ENCODE results near the gene SEC14L1.

The SEC14L1 gene

DNA sequence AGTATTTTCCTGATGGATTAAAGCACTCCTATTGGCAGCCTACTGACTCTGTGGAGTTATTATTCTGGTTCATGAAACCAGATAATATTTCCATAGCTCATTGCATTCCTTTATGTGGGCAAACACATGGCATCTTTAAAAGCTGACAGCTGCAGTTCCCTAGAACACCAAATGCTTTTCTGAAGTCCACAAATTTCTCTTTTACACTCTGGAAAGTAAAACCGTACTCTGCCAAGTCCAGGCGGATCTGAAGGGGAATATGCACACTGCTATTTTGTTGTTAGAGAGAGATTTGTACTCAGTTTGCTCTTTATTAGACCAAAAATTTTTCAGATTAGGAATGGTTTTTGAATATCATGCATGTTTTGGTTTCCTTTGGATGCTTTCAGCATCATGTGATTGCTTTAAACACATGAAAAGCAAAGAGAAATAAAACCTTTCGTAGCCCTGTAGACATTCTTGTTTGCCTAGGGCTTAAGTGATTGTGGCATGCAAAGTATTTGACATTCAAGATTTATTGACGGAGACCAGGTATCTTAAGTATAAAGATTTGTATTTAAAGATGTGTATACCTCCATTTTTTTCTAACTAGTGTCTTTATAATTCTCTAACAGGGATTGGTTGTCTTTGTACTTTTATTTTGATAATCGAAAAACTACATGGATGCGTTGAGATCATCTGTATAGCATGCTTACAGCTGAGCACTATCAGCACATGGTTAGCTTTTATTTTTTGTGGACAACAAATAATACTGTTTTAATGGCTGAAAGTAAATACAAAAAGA lies 19.5 kb downstream of the SEC14L1 start:
- TF ChIP-seq CTCF (IDR thresholded peaks at IDR 0.05): no peak

- no peak for TF ChIP-seq CTCF (IDR thresholded peaks at IDR 0.05)
Observed at GRCh38 chr17:77160875-77161530, 20.2 kb downstream of the SEC14L1 start.

GRCh38 chr17:77161953-77162352 lies 21.2 kb downstream of the SEC14L1 start:
- TF ChIP-seq CTCF (IDR thresholded peaks at IDR 0.05): no peak

DNA sequence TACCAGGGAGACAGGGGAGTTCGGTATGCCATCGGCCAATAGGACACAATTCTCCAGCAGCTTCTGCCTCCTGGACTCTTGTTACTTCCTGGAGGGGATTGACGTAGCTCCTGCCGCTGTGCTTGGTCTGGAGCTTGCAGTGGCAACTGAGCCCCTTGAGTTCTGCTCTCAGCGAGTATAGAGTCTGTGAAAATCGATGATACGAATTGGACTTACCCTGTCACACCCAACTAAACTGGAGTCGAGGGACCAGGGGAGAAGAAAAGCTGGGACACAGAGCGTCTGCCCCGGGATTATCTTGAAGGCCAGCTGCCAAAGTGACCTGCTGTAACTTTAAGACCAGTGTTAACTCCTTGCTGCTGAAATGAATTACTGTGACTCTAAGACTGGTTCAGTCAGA lies 22.2 kb downstream of the SEC14L1 start:
- TF ChIP-seq CTCF (IDR thresholded peaks at IDR 0.05): no peak

DNA sequence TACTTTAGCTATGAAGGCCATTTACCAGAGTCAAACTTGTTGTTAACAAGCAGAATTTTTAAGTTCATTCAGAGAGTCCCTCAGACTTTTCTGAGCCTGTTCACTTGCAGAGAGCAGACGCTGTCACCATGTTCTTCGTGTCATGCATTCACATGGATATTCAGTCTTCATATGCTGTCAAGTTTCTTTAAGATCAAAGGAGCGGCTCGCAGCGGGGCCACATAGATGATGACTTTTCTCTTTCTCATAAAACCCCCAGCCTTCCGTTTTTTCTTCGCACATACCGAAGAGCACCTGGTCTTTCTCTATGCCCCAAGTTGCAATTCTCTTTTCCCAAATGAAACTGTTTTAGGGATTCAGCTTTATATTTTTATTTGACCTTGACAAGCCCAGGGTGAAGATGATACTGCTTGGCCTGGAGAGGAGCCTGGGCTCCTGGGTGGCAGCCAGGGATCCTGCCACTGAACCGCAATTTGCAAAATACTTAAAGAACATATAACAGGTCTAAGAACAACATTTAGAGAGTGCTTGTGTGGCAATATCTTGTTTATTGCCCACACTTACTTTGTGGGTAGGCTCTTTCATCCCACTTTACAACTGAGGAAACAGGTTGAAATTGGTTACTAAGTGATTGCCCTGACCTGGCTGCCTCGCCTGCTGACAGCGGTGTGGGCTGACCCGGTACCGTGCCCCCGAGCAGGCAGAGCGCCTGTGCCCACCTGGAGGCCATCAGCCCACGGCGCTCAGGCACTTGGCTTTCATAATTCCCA lies 22.9 kb downstream of the SEC14L1 start:
- TF ChIP-seq CTCF (IDR thresholded peaks at IDR 0.05): no peak

- no peak for TF ChIP-seq CTCF (IDR thresholded peaks at IDR 0.05)
Observed at GRCh38 chr17:77164483-77165091, 23.8 kb downstream of the SEC14L1 start.

- no peak for TF ChIP-seq CTCF (IDR thresholded peaks at IDR 0.05)
Observed at GRCh38 chr17:77165577-77165976, 24.8 kb downstream of the SEC14L1 start.
